ENCODE results near the gene CDRT15. TPM values are rescaled to one million over a fixed set of nuclear protein-coding genes. Genes with fewer than 3 reads are reported as not detected.
"Not testable (repeated sequence)": the region's sequence is repeated elsewhere in the genome, so short reads cannot be mapped to it uniquely, and the experiment has no call there.

The CDRT15 gene
- total RNA-seq, 1 experiment from 2014 or later: not detected

- TF ChIP-seq ZSCAN18 (CRISPR knock-in tag; IDR thresholded peaks at IDR 0.05) (no peak), RELA (CRISPR knock-in tag; IDR thresholded peaks at IDR 0.05; ENCODE audit: borderline replicate concordance) (no peak), ZNF671 (CRISPR knock-in tag; IDR thresholded peaks at IDR 0.05) (no peak), PRDM15 (CRISPR knock-in tag; IDR thresholded peaks at IDR 0.05) (no peak), ZBTB21 (CRISPR knock-in tag; IDR thresholded peaks at IDR 0.05; ENCODE audit: borderline replicate concordance) (no peak), NFE2L1 (CRISPR knock-in tag; IDR thresholded peaks at IDR 0.05) (no peak), ZNF396 (CRISPR knock-in tag; IDR thresholded peaks at IDR 0.05; ENCODE audit: borderline replicate concordance) (no peak)
- TF ChIP-seq, protein P1, sequence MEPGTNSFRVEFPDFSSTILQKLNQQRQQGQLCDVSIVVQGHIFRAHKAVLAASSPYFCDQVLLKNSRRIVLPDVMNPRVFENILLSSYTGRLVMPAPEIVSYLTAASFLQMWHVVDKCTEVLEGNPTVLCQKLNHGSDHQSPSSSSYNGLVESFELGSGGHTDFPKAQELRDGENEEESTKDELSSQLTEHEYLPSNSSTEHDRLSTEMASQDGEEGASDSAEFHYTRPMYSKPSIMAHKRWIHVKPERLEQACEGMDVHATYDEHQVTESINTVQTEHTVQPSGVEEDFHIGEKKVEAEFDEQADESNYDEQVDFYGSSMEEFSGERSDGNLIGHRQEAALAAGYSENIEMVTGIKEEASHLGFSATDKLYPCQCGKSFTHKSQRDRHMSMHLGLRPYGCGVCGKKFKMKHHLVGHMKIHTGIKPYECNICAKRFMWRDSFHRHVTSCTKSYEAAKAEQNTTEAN (CRISPR knock-in tag; IDR thresholded peaks at IDR 0.05): no peak
Observed at GRCh38 chr17:14196377-14196997, 40.2 kb downstream of the CDRT15 start (continued).

GRCh38 chr17:14192636-14193344 is 43.9 kb downstream of the CDRT15 start:
- H3K4me1 Mint-ChIP-seq; H3K9me3 Mint-ChIP-seq; H3K4me3 Mint-ChIP-seq; H3K27ac Mint-ChIP-seq; POLR2A ChIA-PET; H3K27me3 Mint-ChIP-seq (ENCODE audit: low read depth); DNase-seq (ENCODE audit: low spot score); ATAC-seq; CTCF ChIA-PET; H3K36me3 Mint-ChIP-seq: not testable (repeated sequence)

DNA sequence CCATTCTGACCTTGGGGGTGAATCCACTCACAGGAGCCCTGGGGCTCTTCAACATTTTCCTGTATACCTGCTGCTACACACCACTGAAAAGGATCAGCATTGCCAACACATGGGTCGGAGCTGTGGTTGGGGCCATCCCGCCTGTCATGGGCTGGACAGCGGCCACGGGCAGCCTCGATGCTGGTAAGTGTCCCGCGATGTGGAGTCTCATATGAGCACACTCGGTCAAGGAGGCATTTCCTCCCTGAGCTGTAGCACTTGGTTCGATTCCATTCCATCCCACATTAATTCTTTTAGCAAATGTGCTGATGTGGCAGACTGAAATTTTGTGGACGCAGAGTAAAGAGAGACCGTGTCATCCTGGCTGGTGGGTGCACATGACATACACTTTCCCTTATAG is 44.6 kb downstream of the CDRT15 start:
- H3K36me3 Mint-ChIP-seq: not testable (repeated sequence)

DNA sequence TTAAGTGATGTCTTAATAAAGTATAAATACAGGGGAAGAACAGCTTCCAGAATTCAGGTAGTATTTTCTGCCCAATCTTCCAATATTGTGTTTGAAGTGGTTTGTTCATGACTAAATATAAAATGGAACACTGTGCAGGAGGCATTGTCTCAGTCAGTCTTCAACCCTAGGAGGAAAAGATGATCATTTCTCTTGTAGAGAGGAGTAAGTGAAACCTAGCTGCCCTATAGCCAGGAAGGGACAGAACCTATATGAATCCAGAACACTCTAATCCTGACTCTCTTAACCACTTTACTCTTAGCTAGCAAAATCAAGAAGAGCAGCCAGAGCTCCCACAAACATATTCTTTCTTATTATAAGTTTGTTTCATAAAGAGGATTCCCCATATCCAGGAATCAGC is 45.2 kb downstream of the CDRT15 start:
- POLR2A ChIA-PET; H3K9me3 Mint-ChIP-seq; H3K27ac Mint-ChIP-seq; H3K36me3 Mint-ChIP-seq; ATAC-seq; CTCF ChIA-PET; H3K4me3 Mint-ChIP-seq; DNase-seq (ENCODE audit: low spot score); H3K4me1 Mint-ChIP-seq; H3K27me3 Mint-ChIP-seq (ENCODE audit: low read depth): not testable (repeated sequence)

More for the DNA sequence above, 44.6 kb downstream of the CDRT15 start:
- H3K27ac Mint-ChIP-seq; H3K27me3 Mint-ChIP-seq (ENCODE audit: low read depth); H3K4me3 Mint-ChIP-seq; DNase-seq (ENCODE audit: low spot score); H3K9me3 Mint-ChIP-seq; H3K4me1 Mint-ChIP-seq; POLR2A ChIA-PET; ATAC-seq; CTCF ChIA-PET: not testable (repeated sequence)

DNA sequence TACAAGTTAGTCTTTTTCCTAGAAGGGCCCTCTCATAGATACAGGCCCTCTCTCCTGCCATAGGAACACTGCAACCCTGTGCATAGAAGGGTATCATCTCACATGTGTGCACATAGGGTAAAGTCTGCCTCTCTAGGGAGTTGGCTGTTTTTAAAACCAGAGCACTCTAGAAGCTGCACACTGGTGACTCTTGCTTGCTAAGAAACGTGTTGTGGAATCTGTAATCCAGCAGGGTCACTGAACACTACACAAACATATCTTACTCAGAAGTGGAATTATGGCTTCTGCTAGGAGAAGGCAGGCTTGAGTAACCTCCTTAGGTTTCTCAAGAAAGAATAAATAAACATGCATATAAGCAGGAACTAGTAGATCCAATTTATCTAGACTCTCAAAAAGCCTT is 45.9 kb downstream of the CDRT15 start:
- H3K4me1 Mint-ChIP-seq; ATAC-seq; CTCF ChIA-PET; H3K4me3 Mint-ChIP-seq; H3K27me3 Mint-ChIP-seq (ENCODE audit: low read depth); H3K36me3 Mint-ChIP-seq; H3K27ac Mint-ChIP-seq; H3K9me3 Mint-ChIP-seq; POLR2A ChIA-PET; DNase-seq (ENCODE audit: low spot score): not testable (repeated sequence)

- H3K27ac Mint-ChIP-seq; CTCF ChIA-PET; H3K4me3 Mint-ChIP-seq; H3K9me3 Mint-ChIP-seq; DNase-seq (ENCODE audit: low spot score); H3K4me1 Mint-ChIP-seq; H3K36me3 Mint-ChIP-seq; POLR2A ChIA-PET; ATAC-seq; H3K27me3 Mint-ChIP-seq (ENCODE audit: low read depth): not testable (repeated sequence)
Observed at GRCh38 chr17:14186443-14186842, 50.2 kb downstream of the CDRT15 start.

All from WTC11 (cell line).